VCaP (cell line): ENCODE measurements around the gene TAF8.
"Not testable (repeated sequence)": the region's sequence is repeated elsewhere in the genome, so short reads cannot be mapped to it uniquely, and the experiment has no call there.

Experiments
- H3K27ac ChIP-seq: fragments of 450-650 bp; 2 replicates; pipeline ENCODE4 v1.5.1; 2017
- CTCF ChIP-seq: fragments of 450-650 bp; conservative IDR thresholded peaks from 2 replicates; pipeline ENCODE4 v1.5.1; 2017; ENCODE audit warnings: mild to moderate bottlenecking, moderate library complexity

The TAF8 gene, protein sequence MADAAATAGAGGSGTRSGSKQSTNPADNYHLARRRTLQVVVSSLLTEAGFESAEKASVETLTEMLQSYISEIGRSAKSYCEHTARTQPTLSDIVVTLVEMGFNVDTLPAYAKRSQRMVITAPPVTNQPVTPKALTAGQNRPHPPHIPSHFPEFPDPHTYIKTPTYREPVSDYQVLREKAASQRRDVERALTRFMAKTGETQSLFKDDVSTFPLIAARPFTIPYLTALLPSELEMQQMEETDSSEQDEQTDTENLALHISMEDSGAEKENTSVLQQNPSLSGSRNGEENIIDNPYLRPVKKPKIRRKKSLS

DNA sequence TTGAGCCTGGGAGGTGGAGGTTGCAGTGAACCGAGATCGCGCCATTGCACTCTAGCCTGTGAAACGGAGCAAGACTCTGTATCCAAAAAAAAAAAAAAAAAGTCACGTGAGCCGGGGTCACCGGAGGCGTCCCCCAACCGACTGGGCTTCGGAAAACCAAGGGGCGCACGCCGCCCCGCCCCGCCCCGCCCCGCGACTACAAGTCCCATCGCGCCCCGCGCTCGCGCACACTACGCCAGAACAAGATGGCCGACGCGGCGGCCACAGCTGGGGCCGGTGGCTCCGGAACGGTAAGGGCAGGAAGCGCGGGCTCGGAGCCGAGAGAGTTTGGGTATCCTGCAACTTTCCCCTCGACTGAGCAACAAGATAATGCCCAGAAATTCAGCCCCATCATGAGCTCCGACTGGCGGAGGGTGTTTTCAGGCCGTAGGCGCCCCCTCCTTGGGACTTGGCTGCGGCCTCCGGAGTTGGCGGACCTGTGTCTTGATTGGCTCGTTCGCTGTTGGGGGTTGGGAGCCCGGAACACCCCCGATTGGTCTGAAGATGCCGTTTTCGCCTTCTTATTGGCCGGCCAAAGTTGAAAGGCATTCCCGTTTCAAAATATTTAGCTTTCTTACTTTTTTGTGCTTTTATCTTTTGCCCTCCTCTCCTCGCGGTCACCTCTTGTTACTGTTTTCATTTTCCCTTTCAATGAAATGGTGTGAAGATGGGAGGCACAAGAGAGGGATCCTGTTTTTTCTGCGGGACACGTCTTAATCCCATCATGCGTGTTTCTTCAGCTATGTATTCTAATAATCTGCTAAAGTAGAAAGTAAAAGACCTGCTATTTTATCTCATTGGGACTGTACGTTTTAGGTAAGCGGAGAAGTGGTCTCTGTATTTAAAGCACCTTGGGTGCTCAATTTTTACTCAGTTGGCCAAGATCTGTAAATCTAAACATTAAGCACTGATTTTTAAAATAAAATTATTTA, at the start of gene TAF8:
TSS of gene TAF8 (plus strand) at position 228 of the 971 bp plus-strand sequence. CDS start at position 246, 18 bp downstream.
- TF ChIP-seq CTCF: no peak
- peak within 1 kb of the TSS; percentile 83 for H3K27ac ChIP-seq

- no peak overlapping the region for H3K27ac ChIP-seq
- TF ChIP-seq CTCF: no peak
Observed at GRCh38 chr6:42001506-42001905, 48.8 kb upstream of the TAF8 start.

- not testable (repeated sequence) for H3K27ac ChIP-seq
Observed at GRCh38 chr6:42003658-42004057, 46.7 kb upstream of the TAF8 start.

- no peak for TF ChIP-seq CTCF
- H3K27ac ChIP-seq: no peak overlapping the region
Observed at GRCh38 chr6:42007286-42008137, 42.8 kb upstream of the TAF8 start.

- H3K27ac ChIP-seq: not testable (repeated sequence)
Observed at GRCh38 chr6:42008138-42008528, 42.2 kb upstream of the TAF8 start.

- no peak for TF ChIP-seq CTCF
- no peak overlapping the region for H3K27ac ChIP-seq
Observed at GRCh38 chr6:42009844-42010184, 40.5 kb upstream of the TAF8 start.

DNA sequence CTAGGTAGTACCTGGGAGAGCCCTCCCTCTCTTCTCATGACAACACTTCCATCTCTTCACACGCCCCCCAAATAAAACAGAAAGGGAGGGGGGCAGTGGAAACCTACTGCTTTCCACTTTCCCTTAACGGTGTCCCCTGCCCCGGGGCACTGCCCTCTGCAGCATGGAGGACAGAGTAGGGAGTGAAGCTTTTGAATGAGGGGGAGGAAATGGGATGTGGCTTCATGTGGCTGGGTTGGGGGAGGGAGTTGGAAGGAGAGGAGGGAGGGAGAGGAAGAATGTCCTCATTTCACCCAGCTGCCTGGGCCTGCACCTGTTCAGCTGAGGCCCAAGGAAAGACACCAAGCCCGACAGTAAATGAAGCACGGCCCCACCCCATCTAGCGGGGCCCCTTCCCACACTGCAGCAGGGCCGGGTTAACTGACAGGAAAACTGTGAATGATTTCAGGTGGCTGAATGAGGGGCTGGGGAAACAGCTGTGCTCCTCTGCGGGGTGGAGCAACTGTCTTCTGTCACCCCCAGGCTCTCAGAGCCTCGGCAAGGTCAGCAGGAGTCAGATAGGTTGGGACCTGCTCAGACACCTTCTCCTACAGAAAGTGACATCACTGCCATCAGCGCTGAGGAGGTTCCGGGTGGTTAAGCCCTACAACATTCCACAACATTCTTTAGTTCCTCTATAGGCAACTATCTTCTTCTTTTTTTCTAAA, 40.0 kb upstream of the TAF8 start:
- no peak for TF ChIP-seq CTCF
- no peak overlapping the region for H3K27ac ChIP-seq

- TF ChIP-seq CTCF: no peak
- H3K27ac ChIP-seq: no peak overlapping the region
Observed at GRCh38 chr6:42010909-42011308, 39.4 kb upstream of the TAF8 start.
